ENCODE measurements around the gene ATP6V0E1.

The ATP6V0E1 gene

GRCh38 chr5:172956936-172957335 is 26.6 kb upstream of the ATP6V0E1 start:
- no peak for DNase-seq (ENCODE audit: low read depth)

DNA sequence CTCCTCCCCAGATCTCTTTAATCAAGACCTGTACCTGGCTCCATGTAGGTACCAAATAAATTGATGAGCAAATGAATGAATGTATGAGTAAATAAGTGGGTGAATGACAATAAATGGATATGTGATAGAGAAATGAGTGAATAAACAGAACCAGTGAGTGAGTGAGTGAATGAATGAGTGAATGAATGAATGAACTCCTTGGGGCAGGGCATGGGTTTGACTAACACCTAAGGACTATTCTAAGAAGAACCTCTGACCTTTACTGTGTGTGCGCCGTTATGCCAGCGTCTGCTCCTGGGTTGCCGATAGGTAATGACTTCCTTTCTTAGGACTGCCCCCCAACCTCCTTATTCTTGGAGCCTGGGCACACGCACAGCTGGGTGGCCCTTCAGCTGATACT is 26.1 kb upstream of the ATP6V0E1 start:
- DNase-seq (ENCODE audit: low read depth): no peak

- peak; percentile 60 for DNase-seq (ENCODE audit: low read depth)
Measured at GRCh38 chr5:172958331-172959046, 25.1 kb upstream of the ATP6V0E1 start.

DNA sequence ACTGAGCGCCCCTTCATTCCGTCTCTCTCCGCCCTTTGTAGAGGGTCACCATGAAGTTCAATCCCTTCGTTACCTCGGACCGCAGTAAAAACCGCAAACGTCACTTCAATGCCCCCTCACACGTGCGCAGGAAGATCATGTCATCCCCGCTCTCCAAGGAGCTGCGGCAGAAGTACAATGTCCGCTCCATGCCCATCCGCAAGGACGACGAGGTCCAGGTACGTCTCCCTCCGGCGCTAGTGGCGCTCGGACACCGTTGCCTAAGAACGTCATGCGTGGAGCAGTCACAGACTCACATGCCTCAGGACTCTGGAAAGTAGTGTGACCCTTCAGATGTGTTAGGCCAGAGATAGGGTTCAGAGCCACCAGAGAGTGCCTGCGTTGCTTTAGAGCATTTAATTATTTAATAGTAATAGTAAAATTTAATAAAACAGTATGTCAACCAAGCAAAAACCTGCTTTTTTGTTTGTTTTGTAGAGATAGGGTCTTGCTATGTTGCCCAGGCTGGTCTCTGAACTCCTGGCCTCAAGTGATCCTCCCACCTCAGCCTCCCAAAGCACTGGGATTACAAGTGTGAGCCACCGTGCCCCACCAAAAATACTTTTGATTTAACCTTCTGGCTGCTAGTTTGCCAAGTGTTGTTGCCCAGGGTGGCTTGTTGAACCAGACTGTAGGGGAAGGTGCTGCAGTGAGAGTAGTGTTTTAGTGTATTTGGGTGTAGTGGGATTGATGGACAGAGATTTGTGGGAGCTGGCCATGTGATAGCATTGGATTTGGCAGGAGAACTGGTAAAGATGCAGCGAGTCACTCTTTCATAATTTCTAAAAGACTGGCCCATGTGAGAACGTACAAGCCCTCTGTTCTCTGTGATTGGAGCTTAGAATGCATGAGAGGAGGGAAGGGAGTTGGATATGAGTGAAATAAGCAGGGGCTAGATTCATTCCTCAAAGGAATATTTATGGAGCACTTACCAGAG is 23.5 kb upstream of the ATP6V0E1 start:
- DNase-seq (ENCODE audit: low read depth): no peak

- DNase-seq (ENCODE audit: low read depth): no peak
Measured at GRCh38 chr5:172969921-172970320, 13.7 kb upstream of the ATP6V0E1 start.

- no peak for DNase-seq (ENCODE audit: low read depth)
Measured at GRCh38 chr5:172971482-172971881, 12.1 kb upstream of the ATP6V0E1 start.

DNA sequence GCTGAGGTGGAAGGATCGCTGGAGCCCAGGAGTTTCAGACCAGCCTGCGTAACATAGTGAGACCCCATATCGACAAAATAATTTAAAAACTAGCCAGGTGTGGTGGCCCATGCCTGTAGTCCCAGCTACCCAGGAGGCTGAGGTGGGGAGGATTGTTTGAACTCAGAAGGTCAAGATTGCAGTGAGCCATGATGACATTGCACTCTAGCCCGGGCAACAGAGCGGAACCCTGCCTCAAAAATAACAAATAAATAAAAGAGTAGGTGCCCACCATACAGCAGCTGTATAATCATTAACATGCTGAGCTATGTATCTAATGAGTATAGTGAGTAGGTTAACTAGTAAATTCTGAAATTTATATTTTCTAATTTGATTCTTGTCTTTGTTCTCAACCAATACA is 11.0 kb upstream of the ATP6V0E1 start:
- DNase-seq (ENCODE audit: low read depth): no peak

DNA sequence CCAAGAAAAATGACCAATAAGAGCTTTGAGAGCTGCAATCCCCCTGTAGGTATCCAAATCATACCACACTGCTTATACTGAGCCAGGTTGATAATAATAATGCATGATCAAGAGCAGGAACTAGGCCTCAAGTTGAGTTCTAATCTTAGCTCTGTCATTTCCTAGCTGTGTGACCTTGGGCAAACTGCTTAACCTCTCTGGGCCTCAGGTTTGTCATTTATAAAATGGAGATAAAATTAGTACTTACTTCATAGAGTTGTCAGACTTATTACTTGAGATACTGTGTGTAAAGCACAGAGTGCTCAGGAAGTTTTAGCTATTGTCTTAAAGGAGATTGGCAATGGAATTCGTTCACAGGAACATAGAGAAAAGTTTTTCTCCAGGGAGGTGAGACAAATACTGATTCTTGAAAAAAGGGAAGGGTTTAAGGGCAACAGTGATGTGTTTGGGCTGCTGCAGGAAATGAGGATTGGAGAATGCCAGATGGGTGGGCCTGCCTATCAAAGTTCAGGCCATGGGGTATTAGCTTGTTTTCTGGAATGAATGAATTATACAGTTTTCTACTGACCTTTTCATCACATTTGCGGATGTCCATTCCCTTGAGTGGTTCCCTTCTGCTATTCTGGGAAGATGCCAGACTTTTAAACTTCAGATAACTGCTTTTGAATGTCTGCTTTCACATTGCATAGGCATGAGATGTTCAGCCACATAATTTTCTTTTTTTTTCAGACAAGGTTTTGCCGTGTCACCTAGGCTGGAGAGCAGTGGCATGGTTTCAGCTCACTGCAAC is 10.2 kb upstream of the ATP6V0E1 start:
- no peak for DNase-seq (ENCODE audit: low read depth)

- DNase-seq (ENCODE audit: low read depth): no peak
Measured at GRCh38 chr5:172973931-172974330, 9.6 kb upstream of the ATP6V0E1 start.

- no peak for DNase-seq (ENCODE audit: low read depth)
Measured at GRCh38 chr5:172975289-172975688, 8.3 kb upstream of the ATP6V0E1 start.

DNA sequence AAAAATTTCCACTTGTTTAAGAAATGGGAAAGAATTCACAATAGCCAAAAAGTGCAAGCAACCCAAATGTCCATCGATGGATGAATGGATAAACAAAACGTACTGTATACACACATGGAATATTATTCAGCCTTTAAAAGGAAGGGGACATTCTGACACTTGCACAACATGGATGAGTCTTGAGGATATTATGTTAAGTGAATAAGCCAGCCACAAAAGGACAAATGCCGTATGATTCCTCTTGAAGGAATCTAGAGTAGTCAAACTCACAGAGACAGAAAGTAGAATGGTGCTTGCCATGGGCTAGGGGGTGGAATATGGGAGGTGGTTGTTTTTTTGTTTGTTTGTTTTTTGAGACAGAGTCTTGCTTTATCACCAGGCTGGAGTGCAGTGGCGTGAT is 3.8 kb upstream of the ATP6V0E1 start:
- no peak for DNase-seq (ENCODE audit: low read depth)

- DNase-seq (ENCODE audit: low read depth): no peak
Measured at GRCh38 chr5:172981931-172982330, 1.6 kb upstream of the ATP6V0E1 start.

DNA sequence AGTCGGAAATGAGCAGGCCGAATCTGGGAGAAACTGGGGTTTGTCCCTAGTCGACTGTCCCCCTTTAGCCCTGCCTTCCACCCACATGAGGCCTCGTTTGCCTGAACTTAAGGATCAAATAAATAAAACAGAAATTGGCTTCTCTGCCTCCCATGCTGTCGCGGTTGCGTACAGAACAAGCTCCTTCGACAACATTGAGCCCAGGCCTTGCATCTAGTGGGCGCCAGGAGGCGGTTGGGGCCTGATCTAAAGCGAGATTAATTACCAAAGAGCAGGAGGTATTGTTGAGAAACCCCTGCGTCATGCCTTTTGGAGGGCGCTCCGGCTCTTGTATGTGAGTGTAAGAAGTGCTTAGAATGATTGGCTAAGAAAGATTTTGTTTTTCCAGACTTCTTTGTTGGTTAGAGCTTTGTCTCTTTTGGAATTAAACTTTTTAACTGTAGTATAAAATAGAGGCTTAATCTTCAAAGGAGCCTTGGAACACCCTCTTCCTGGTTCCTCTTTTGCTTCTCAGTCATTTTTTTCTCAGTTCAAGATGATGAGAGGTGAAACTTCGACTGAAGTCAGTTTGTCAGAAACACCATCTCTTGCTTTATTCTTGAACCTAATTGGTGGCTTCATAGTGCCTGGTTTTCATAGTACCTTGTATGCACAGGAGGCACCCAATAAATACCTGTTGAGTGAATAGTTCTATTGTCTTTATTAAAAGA is 828 bp downstream of the ATP6V0E1 start:
- peak; percentile 60 for DNase-seq (ENCODE audit: low read depth)

DNA sequence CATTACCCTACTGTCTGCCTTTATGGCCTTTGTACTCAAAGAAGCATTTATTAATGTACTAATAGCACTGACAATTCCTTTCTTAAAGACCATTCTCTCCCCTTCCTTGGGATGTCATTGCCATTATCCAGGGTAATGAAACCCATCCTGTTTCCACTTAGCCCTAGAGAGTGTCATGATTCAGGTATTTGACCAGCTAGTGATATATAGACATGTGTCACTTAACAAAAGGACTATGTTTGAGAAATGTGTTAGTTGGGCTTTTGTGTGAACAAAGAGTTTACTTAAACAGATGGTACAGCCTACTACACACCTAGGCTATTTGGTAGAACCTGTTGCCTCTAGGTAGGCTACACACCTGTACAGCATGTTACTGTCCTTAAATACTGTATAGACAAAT is 2.0 kb downstream of the ATP6V0E1 start:
- no peak for DNase-seq (ENCODE audit: low read depth)

- no peak for DNase-seq (ENCODE audit: low read depth)
Measured at GRCh38 chr5:172988276-172988675, 4.7 kb downstream of the ATP6V0E1 start.

DNA sequence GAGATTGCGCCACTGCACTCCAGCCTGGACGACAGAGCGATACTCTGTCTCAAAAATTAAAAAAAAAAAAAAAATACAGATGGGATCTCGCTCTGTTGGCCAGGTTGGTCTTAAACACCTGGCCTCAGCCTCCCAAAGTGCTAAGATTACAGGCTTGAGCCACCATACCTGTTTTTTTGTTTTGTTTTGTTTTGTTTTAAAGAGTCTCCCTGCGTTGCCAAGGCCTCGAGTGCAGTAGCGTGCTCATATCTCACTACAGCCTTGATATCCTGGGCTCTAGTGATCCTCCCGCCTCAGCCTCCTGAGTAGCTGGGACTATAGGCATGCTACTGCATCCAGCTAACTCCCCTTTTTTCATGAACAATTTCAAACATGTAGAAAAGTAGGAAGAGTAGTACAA is 7.2 kb downstream of the ATP6V0E1 start:
- no peak for DNase-seq (ENCODE audit: low read depth)

- DNase-seq (ENCODE audit: low read depth): no peak
Measured at GRCh38 chr5:172994405-172994804, 10.8 kb downstream of the ATP6V0E1 start.

GRCh38 chr5:172999372-172999973 is 15.9 kb downstream of the ATP6V0E1 start:
- DNase-seq (ENCODE audit: low read depth): no peak

GRCh38 chr5:172999974-173000373 is 16.4 kb downstream of the ATP6V0E1 start:
- no peak for DNase-seq (ENCODE audit: low read depth)

DNA sequence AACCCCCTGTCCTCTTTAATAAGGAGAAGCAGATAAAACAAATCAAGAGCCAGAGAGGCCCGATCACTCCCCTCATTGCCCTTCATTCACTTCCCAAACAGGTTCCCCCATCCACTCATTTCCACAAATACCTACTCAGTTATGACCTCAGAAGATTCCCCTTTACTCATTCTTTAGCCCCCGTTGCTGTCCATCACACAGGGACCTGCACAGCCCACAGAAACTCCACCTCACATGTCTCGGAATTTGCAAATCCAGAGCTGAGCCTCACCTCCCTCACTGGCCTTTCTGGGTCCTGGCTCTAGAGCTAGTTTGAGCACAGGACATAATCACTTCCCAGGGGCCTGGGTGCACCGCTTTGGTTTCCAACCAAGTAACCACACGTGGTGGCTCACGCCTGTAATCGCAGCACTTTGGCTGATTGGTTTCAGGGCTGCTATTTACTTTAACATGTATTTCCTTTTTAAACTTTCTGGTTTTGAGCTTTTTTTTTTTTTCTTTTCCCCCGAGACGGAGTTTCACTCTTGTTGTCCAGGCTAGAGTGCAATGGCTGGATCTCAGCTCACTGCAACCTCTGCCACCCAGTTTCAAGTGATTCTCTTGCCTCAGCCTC is 17.8 kb downstream of the ATP6V0E1 start:
- DNase-seq (ENCODE audit: low read depth): no peak

- DNase-seq (ENCODE audit: low read depth): no peak
Measured at GRCh38 chr5:173003360-173003759, 19.8 kb downstream of the ATP6V0E1 start.
